HCT116 (cell line): ENCODE data around the gene GBP7. TPM values are rescaled to one million over a fixed set of nuclear protein-coding genes. Genes with fewer than 3 reads are reported as not detected.

Experiments
- ATAC-seq: fragments of 200-7000 bp; cut with Tn5 transposase; 2 replicates; pipeline ENCODE4 v1.9.1; 2020; ENCODE audit warnings: mild to moderate bottlenecking, moderate library complexity
- BruUV-seq: library from RNA; stranded (reverse); fragments of 400-500 nt; replicated peaks from 2 replicates; lab custom pipeline; 2021; lab: Mats Ljungman, UMichigan
- CTCF ChIA-PET: fragments of 300-600 bp; sonication (Branson Sonifier 250); formaldehyde crosslinking; loops from one replicate; lab custom pipeline; 2021; ENCODE audit warnings: antibody characterized with exemption; lab: Charles Lee
- POLR2A ChIA-PET: fragments of 300-600, 350-600 bp; sonication (Branson Sonifier 250); formaldehyde crosslinking; loops from one replicate; lab custom pipeline; 2021; ENCODE audit warnings: antibody characterized with exemption; lab: Charles Lee
- RAD21 ChIA-PET, 2 experiments: fragments of 300-600 bp; sonication (Branson Sonifier 250); formaldehyde crosslinking; loops; one replicate each; lab custom pipeline; 2023; ENCODE audit warnings: low total read pairs in 2 of 2; ENCODE audit not compliant: uncharacterized antibody in 2 of 2, unreplicated experiment in 2 of 2, low non-redundant PET in 1 of 2; lab: Charles Lee
- DNase-seq: peaks from one replicate; pipeline ENCODE4 v3.0.0-alpha.2; 2010; ENCODE audit warnings: low read depth, low spot score
- H2AFZ ChIP-seq: fragments of 200-600 bp; shearing (Covaris generic), sonication (generic); 2 replicates; pipeline ENCODE4 v1.6.1; 2017; ENCODE audit warnings: low read depth, mixed run types, mixed read lengths, antibody characterized with exemption, low read length; ENCODE audit not compliant: poor library complexity, severe bottlenecking
- H3K27ac ChIP-seq: 2 replicates; pipeline ENCODE4 v1.5.1; 2012; ENCODE audit warnings: low read depth, low read length
- H3K27me3 ChIP-seq: fragments of 200-600 bp; sonication (generic); 2 replicates; pipeline ENCODE4 v1.6.1; 2016; ENCODE audit warnings: mixed run types, low read length, mixed read lengths; ENCODE audit not compliant: insufficient read depth
- H3K36me3 ChIP-seq, 2 experiments: fragments of 200-500 bp in 1 of 2; fragments of 200-600 bp in 1 of 2; sonication (Bioruptor generic) in 1 of 2; sonication (generic) in 1 of 2; 2 replicates each; pipeline versions ENCODE4 v1.5.1 to v1.6.1; 2014 to 2016; ENCODE audit warnings: low read length in 2 of 2, inconsistent platforms in 1 of 2, mixed read lengths in 1 of 2, mixed run types in 1 of 2; ENCODE audit not compliant: insufficient read depth in 2 of 2, control insufficient read depth in 1 of 2
- H3K4me1 ChIP-seq, 2 experiments: fragments of 200-600 bp in 1 of 2; sonication (generic) in 1 of 2; 2 replicates each; pipeline versions ENCODE4 v1.5.1 to v1.6.1; 2012 to 2017; ENCODE audit warnings: low read length in 2 of 2, inconsistent platforms in 1 of 2, mild to moderate bottlenecking in 1 of 2, mixed read lengths in 1 of 2, mixed run types in 1 of 2, moderate library complexity in 1 of 2; ENCODE audit not compliant: insufficient read depth in 2 of 2, control insufficient read depth in 1 of 2
- H3K4me2 ChIP-seq: fragments of 200-600 bp; sonication (generic); 2 replicates; pipeline ENCODE4 v1.6.1; 2017; ENCODE audit warnings: mixed run types, low read length, mixed read lengths
- H3K4me3 ChIP-seq, 2 experiments: fragments of 200-600 bp in 1 of 2; sonication (generic) in 1 of 2; replicated peaks in 1 of 2; 2 replicates each; pipeline ENCODE4 v1.5.1; 2011 to 2016; ENCODE audit warnings: low read length in 2 of 2, control low read depth in 1 of 2, low read depth in 1 of 2, mild to moderate bottlenecking in 1 of 2, mixed read lengths in 1 of 2, mixed run types in 1 of 2
- H3K79me2 ChIP-seq: fragments of 200-600 bp; sonication (generic); 2 replicates; pipeline ENCODE4 v1.6.1; 2017; ENCODE audit warnings: mild to moderate bottlenecking, mixed run types, low read length, moderate library complexity, mixed read lengths; ENCODE audit not compliant: insufficient read depth
- H3K9ac ChIP-seq: fragments of 200-600 bp; sonication (generic); 2 replicates; pipeline ENCODE4 v1.6.1; 2016; ENCODE audit warnings: low read length, mixed read lengths
- H3K9me2 ChIP-seq: fragments of 200-600 bp; sonication (generic), shearing (Covaris generic); 2 replicates; pipeline ENCODE4 v1.6.1; 2017; ENCODE audit warnings: mixed run types, mild to moderate bottlenecking, moderate library complexity; ENCODE audit not compliant: insufficient read depth
- H3K9me3 ChIP-seq, 2 experiments: fragments of 200-500 bp in 1 of 2; fragments of 200-600 bp in 1 of 2; sonication (Bioruptor generic) in 1 of 2; sonication (generic) in 1 of 2; 2 replicates each; pipeline ENCODE4 v1.6.1; 2014 to 2017; ENCODE audit warnings: low read length in 2 of 2, mixed read lengths in 2 of 2, inconsistent platforms in 1 of 2, low read depth in 1 of 2, mild to moderate bottlenecking in 1 of 2, mixed run types in 1 of 2, moderate library complexity in 1 of 2; ENCODE audit not compliant: control insufficient read depth in 1 of 2, insufficient read depth in 1 of 2
- H4K20me1 ChIP-seq: fragments of 200-600 bp; sonication (generic), shearing (Covaris generic); 2 replicates; pipeline ENCODE4 v1.6.1; 2017; ENCODE audit warnings: mixed run types, mild to moderate bottlenecking, moderate library complexity; ENCODE audit not compliant: insufficient read depth
- CEBPB ChIP-seq: IDR thresholded peaks from 2 replicates; pipeline ENCODE4 v1.6.1; 2012; ENCODE audit warnings: low read depth
- EGR1 ChIP-seq: IDR thresholded peaks from 2 replicates; pipeline ENCODE4 v1.6.1; 2012; ENCODE audit warnings: low read depth
- ELF1 ChIP-seq: IDR thresholded peaks from 2 replicates; pipeline ENCODE4 v1.6.1; 2012; ENCODE audit warnings: low read depth, borderline replicate concordance
- EZH2phosphoT487 ChIP-seq: fragments of 200-600 bp; IDR thresholded peaks from 2 replicates; pipeline ENCODE4 v1.6.1; 2018; ENCODE audit warnings: antibody characterized with exemption, borderline replicate concordance
- FOSL1 ChIP-seq: IDR thresholded peaks from 2 replicates; pipeline ENCODE4 v1.6.1; 2012; ENCODE audit warnings: low read depth
- JUND ChIP-seq: IDR thresholded peaks from 2 replicates; pipeline ENCODE4 v1.6.1; 2012
- POLR2AphosphoS5 ChIP-seq: IDR thresholded peaks from 2 replicates; pipeline ENCODE4 v1.6.1; 2011; ENCODE audit warnings: mild to moderate bottlenecking, low read depth, low read length, moderate library complexity
- RAD21 ChIP-seq: IDR thresholded peaks from 2 replicates; pipeline ENCODE4 v1.6.1; 2012; ENCODE audit warnings: low read depth, mild to moderate bottlenecking
- SP1 ChIP-seq: IDR thresholded peaks from 2 replicates; pipeline ENCODE4 v1.6.1; 2012; ENCODE audit warnings: low read depth
- SRF ChIP-seq: IDR thresholded peaks from 2 replicates; pipeline ENCODE4 v1.6.1; 2012; ENCODE audit warnings: low read depth
- TCF7L2 ChIP-seq: IDR thresholded peaks from 2 replicates; pipeline ENCODE4 v1.7.0; 2011; ENCODE audit warnings: borderline replicate concordance, inconsistent platforms; ENCODE audit not compliant: insufficient read depth, insufficient read length; ENCODE audit errors: extremely low read depth
- YY1 ChIP-seq: IDR thresholded peaks from 2 replicates; pipeline ENCODE4 v1.6.1; 2011; ENCODE audit warnings: low read length, low read depth, moderate library complexity, mild to moderate bottlenecking; ENCODE audit not compliant: insufficient replicate concordance; ENCODE audit errors: extremely low read depth
- ZNF274 ChIP-seq: fragments of 200-500 bp; sonication (Bioruptor generic); IDR thresholded peaks from 2 replicates; pipeline ENCODE4 v1.6.1; 2014; ENCODE audit warnings: mild to moderate bottlenecking, low read depth, low read length, inconsistent platforms
- intact Hi-C: fragments of 100-400 bp; cut with micrococcal nuclease; formaldehyde crosslinking; loops from 2 replicates; pipeline ENCODE4 v1.10.0; 2022
- total RNA-seq: library from RNA; stranded (reverse); gene quantifications from one replicate; pipeline ENCODE4 v1.2.1, GENCODE V29; 2021; ENCODE audit not compliant: unreplicated experiment
- TF ChIP-seq, protein P1 (sequence below): IDR thresholded peaks from 2 replicates; pipeline ENCODE4 v1.6.1; 2012; ENCODE audit warnings: low read depth
- TF ChIP-seq, protein P2 (sequence below): IDR thresholded peaks from 2 replicates; pipeline ENCODE4 v1.6.1; 2012
- TF ChIP-seq, protein P3 (sequence below), 3 experiments: fragments of 200-600 bp in 1 of 3; sonication (generic) in 1 of 3; IDR thresholded peaks in 2 of 3; conservative IDR thresholded peaks in 1 of 3; 2 replicates each; pipeline ENCODE4 v1.5.1; 2012 to 2017; ENCODE audit warnings: low read depth in 2 of 3, low read length in 2 of 3, antibody characterized with exemption in 1 of 3, borderline replicate concordance in 1 of 3, control low read depth in 1 of 3, mild to moderate bottlenecking in 1 of 3, mixed read lengths in 1 of 3, mixed run types in 1 of 3, moderate library complexity in 1 of 3; ENCODE audit not compliant: insufficient read depth in 1 of 3

GBP7 gene
- total RNA-seq, 1 experiment from 2014 or later = not detected

DNA sequence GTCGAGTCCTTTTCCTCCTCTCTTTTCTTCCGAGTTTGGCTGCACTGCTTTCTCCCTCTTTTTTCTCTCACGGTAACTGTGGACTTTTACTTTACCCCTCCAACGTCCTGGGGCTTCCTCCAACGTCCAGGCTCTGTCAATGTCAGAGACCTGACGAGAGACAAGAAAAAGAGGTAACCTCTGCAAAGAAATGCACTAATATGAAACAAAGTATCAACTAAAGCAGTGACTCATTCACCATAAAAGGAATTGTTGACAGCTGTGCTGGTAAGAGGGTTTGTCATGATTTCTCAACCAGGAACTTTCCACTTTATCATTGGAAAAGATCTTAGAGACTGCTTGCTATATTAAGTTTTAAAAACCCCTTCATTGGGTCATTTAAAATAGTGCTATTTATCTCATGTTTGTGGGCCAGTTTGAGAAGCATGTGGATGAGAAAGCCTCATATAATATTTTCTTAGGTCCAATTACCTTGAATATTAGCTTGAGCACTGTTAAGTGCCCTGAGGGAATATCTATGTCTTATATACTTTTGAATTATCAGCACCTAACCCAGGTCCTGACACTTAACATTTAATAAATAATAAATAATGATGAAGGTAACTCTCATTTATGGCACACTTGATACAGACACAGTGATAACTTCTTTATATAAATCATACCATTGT is 49.8 kb downstream of the GBP7 start, which contains the start of gene GBP2:
TSS of gene GBP2 (minus strand) at position 202 of the 668 bp plus-strand sequence. CDS start 4,148 bp downstream, outside the sequence.
- Histone ChIP-seq H3K27ac (no peak within 1 kb of the TSS), H3K9me3 (no peaks in the 10 kb centered on the region), H3K27me3 (no peaks in the 10 kb centered on the region), H3K4me3 (no peak within 1 kb of the TSS), H3K9me2 (no peaks in the 10 kb centered on the region), H2AFZ (peak within 1 kb of the TSS; percentile 46), H3K36me3 (no peaks in the 10 kb centered on the region), H3K79me2 (no peaks in the 10 kb centered on the region), H4K20me1 (no peaks in the 10 kb centered on the region), H3K9ac (no peak within 1 kb of the TSS), H3K4me1 (peaks cover 0 to 8% of the 10 kb centered on the region in 2 experiments; a peak in 1 of 4 replicates)
- ChIA-PET POLR2A (no interaction called here), RAD21 (no interaction called here)
- no peak for ATAC-seq
- intact Hi-C loops = no loop called here
- no TSS peak for BruUV-seq
- no peak for TF ChIP-seq EGR1
- TF ChIP-seq ELF1 = no peak
- TF ChIP-seq EZH2phosphoT487 = no peak
- peak; percentile 54; the same call in 1 of the 2 replicates for TF ChIP-seq FOSL1
- no peak; the same call in 1 of the 2 replicates for TF ChIP-seq SP1
- TF ChIP-seq RAD21 = no peak
- no peak for TF ChIP-seq YY1
- peak; percentile 53; the same call in 1 of the 2 replicates for TF ChIP-seq CEBPB
- TF ChIP-seq, protein P1, sequence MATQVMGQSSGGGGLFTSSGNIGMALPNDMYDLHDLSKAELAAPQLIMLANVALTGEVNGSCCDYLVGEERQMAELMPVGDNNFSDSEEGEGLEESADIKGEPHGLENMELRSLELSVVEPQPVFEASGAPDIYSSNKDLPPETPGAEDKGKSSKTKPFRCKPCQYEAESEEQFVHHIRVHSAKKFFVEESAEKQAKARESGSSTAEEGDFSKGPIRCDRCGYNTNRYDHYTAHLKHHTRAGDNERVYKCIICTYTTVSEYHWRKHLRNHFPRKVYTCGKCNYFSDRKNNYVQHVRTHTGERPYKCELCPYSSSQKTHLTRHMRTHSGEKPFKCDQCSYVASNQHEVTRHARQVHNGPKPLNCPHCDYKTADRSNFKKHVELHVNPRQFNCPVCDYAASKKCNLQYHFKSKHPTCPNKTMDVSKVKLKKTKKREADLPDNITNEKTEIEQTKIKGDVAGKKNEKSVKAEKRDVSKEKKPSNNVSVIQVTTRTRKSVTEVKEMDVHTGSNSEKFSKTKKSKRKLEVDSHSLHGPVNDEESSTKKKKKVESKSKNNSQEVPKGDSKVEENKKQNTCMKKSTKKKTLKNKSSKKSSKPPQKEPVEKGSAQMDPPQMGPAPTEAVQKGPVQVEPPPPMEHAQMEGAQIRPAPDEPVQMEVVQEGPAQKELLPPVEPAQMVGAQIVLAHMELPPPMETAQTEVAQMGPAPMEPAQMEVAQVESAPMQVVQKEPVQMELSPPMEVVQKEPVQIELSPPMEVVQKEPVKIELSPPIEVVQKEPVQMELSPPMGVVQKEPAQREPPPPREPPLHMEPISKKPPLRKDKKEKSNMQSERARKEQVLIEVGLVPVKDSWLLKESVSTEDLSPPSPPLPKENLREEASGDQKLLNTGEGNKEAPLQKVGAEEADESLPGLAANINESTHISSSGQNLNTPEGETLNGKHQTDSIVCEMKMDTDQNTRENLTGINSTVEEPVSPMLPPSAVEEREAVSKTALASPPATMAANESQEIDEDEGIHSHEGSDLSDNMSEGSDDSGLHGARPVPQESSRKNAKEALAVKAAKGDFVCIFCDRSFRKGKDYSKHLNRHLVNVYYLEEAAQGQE = no peak
- TF ChIP-seq JUND = peak; percentile 38; the same call in 1 of the 2 replicates
- no peak for TF ChIP-seq ZNF274
- TF ChIP-seq TCF7L2 = no peak
- TF ChIP-seq, protein P2, sequence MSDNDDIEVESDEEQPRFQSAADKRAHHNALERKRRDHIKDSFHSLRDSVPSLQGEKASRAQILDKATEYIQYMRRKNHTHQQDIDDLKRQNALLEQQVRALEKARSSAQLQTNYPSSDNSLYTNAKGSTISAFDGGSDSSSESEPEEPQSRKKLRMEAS = no peak
- TF ChIP-seq POLR2AphosphoS5 = no peak
- peak; percentile 96 for TF ChIP-seq SRF
- TF ChIP-seq, protein P3, sequence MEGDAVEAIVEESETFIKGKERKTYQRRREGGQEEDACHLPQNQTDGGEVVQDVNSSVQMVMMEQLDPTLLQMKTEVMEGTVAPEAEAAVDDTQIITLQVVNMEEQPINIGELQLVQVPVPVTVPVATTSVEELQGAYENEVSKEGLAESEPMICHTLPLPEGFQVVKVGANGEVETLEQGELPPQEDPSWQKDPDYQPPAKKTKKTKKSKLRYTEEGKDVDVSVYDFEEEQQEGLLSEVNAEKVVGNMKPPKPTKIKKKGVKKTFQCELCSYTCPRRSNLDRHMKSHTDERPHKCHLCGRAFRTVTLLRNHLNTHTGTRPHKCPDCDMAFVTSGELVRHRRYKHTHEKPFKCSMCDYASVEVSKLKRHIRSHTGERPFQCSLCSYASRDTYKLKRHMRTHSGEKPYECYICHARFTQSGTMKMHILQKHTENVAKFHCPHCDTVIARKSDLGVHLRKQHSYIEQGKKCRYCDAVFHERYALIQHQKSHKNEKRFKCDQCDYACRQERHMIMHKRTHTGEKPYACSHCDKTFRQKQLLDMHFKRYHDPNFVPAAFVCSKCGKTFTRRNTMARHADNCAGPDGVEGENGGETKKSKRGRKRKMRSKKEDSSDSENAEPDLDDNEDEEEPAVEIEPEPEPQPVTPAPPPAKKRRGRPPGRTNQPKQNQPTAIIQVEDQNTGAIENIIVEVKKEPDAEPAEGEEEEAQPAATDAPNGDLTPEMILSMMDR (IDR thresholded peaks at IDR 0.05 in 2 of 3, conservative IDR thresholded peaks at IDR 0.05 in 1 of 3; ENCODE audit: borderline replicate concordance in 1 of 3, insufficient read depth in 1 of 3, low read depth in 2 of 3, low read length in 2 of 3) = no peak
- TF ChIP-seq, all 23 proteins: peak for 4
- CTCF ChIA-PET = no interaction called here
- no peak for DNase-seq
- peak within 1 kb of the TSS; percentile 22 for H3K4me2 ChIP-seq
